LoVo (cell line): ENCODE data around the gene CLMN.

ENCODE experiments used
- DNase-seq: peaks from one replicate; pipeline ENCODE4 v3.0.0-alpha.2; 2016; ENCODE audit warnings: low spot score

Gene CLMN

GRCh38 chr14:95261616-95262510, 57.8 kb downstream of the CLMN start:
- no peak for DNase-seq

- no peak for DNase-seq
Observed at GRCh38 chr14:95260537-95261361, 59.0 kb downstream of the CLMN start.

- no peak for DNase-seq
Observed at GRCh38 chr14:95258754-95259593, 60.7 kb downstream of the CLMN start.

GRCh38 chr14:95258156-95258555, 61.6 kb downstream of the CLMN start:
- no peak for DNase-seq

- no peak for DNase-seq
Observed at GRCh38 chr14:95257521-95257920, 62.2 kb downstream of the CLMN start.

- no peak for DNase-seq
Observed at GRCh38 chr14:95256776-95257060, 63.0 kb downstream of the CLMN start.

- no peak for DNase-seq
Observed at GRCh38 chr14:95256002-95256775, 63.5 kb downstream of the CLMN start.

GRCh38 chr14:95255487-95255886, 64.2 kb downstream of the CLMN start:
- peak; percentile 70 for DNase-seq

GRCh38 chr14:95255013-95255412, 64.7 kb downstream of the CLMN start:
- no peak for DNase-seq

- no peak for DNase-seq
Observed at GRCh38 chr14:95254288-95254687, 65.4 kb downstream of the CLMN start.

- no peak for DNase-seq
Observed at GRCh38 chr14:95253039-95253630, 66.6 kb downstream of the CLMN start.

- DNase-seq: no peak
Observed at GRCh38 chr14:95252219-95252618, 67.5 kb downstream of the CLMN start.

GRCh38 chr14:95250936-95251335, 68.8 kb downstream of the CLMN start:
- no peak for DNase-seq

GRCh38 chr14:95250140-95250769, 69.5 kb downstream of the CLMN start:
- no peak for DNase-seq

- no peak for DNase-seq
Observed at GRCh38 chr14:95248432-95248831, 71.3 kb downstream of the CLMN start.

GRCh38 chr14:95246870-95247269, 72.8 kb downstream of the CLMN start:
- no peak for DNase-seq

- no peak for DNase-seq
Observed at GRCh38 chr14:95245334-95245733, 74.4 kb downstream of the CLMN start.

GRCh38 chr14:95244587-95244986, 75.1 kb downstream of the CLMN start:
- no peak for DNase-seq

GRCh38 chr14:95242870-95243269, 76.8 kb downstream of the CLMN start:
- DNase-seq: no peak
